Eye (tissue), 1 donor: ENCODE results near the gene PTPMT1.

Experiments
- DNase-seq: peaks from one replicate; pipeline ENCODE4 v3.0.0-alpha.2; 2015

The PTPMT1 gene

DNA sequence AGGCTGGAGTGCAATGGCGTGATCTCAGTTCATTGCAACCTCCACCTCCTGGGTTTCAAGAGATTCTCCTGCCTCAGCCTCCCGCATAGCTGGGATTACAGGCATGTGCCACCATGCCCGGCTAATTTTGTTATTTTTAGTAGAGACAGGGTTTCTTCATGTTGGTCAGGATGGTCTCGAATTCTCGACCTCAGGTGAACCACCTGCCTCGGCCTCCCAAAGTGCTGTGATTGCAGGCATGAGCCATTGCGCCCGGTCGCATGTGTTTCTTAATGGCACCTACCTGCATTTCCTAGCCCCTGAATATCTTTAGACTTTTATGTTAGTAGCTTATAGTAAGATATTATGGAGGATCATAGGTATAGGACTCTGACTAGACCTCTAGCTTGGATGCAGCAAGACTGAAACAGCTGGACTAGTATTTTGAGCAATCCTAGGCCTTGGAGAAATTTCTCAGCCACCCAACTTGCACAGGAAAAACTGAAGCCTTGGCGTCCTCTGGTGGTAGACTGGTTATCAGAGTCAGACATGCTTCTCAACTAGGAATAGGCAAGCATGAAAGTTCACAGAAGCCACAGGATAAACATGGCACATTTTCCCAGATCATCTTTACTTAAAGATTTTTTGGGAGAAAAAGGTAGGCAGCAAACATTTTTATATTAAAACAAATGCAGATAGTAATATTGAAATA lies 51.5 kb downstream of the PTPMT1 start:
- DNase-seq, result peak; percentile 75

DNA sequence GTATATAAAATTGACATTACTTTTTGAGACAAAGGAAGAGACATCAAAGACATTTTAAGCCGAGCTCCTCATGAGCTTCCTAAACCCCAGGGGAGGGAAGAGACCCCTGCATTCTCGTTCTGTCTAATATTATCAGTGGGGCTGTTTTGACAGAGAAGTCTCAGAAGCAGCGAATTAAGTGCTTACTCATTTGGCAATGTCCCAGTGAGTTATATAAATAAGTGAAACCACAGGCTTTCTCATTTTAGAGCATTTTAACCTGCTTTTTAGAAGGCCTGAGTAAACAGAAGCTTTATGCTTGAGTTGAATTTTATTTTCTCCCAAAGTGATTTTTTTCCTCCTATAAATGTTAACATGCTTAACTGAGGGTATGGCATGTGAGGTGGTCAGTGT lies 52.0 kb downstream of the PTPMT1 start:
- no peak for DNase-seq

DNA sequence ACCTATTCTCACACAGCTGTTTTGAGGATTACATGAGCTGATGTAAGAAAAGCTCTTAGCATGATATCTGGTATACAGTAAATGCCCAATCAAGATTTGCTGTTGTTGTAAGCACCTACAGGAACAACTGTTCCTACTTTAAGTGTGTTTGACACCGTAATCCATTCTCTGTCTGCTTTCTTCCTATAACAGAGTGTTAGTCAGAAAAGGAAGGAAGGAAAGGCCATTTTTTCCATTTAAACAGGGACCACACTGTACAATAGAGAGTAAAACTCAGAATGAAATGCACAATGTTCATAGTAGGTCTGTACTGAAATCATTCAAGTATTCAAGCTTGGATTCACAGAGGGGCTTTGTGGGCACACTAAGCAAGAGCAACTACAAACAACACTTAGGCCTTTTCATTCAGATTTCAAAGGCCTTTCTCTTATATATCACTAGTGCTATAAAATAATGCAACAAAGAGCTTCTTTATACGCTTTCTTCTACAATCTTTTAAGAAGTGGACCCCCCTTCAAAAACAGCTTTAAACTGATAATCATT lies 55.5 kb downstream of the PTPMT1 start:
- no peak for DNase-seq
